HCT116 (cell line): ENCODE results near the gene ZDHHC14. TPM values are rescaled to one million over a fixed set of nuclear protein-coding genes. Genes with fewer than 3 reads are reported as not detected.

Experiments used
- ATAC-seq: fragments of 200-7000 bp; cut with Tn5 transposase; 2 replicates; pipeline ENCODE4 v1.9.1; 2020; ENCODE audit warnings: mild to moderate bottlenecking, moderate library complexity
- BruUV-seq: library from RNA; stranded (reverse); fragments of 400-500 nt; replicated peaks from 2 replicates; lab custom pipeline; 2021; lab: Mats Ljungman, UMichigan
- CTCF ChIA-PET: fragments of 300-600 bp; sonication (Branson Sonifier 250); formaldehyde crosslinking; loops from one replicate; lab custom pipeline; 2021; ENCODE audit warnings: antibody characterized with exemption; lab: Charles Lee
- POLR2A ChIA-PET: fragments of 300-600, 350-600 bp; sonication (Branson Sonifier 250); formaldehyde crosslinking; loops from one replicate; lab custom pipeline; 2021; ENCODE audit warnings: antibody characterized with exemption; lab: Charles Lee
- RAD21 ChIA-PET, 2 experiments: fragments of 300-600 bp; sonication (Branson Sonifier 250); formaldehyde crosslinking; loops; one replicate each; lab custom pipeline; 2023; ENCODE audit warnings: low total read pairs in 2 of 2; ENCODE audit not compliant: uncharacterized antibody in 2 of 2, unreplicated experiment in 2 of 2, low non-redundant PET in 1 of 2; lab: Charles Lee
- DNase-seq: peaks from one replicate; pipeline ENCODE4 v3.0.0-alpha.2; 2010; ENCODE audit warnings: low read depth, low spot score
- H2AFZ ChIP-seq: fragments of 200-600 bp; shearing (Covaris generic), sonication (generic); 2 replicates; pipeline ENCODE4 v1.6.1; 2017; ENCODE audit warnings: low read depth, mixed run types, mixed read lengths, antibody characterized with exemption, low read length; ENCODE audit not compliant: poor library complexity, severe bottlenecking
- H3K27ac ChIP-seq: 2 replicates; pipeline ENCODE4 v1.5.1; 2012; ENCODE audit warnings: low read depth, low read length
- H3K27me3 ChIP-seq: fragments of 200-600 bp; sonication (generic); 2 replicates; pipeline ENCODE4 v1.6.1; 2016; ENCODE audit warnings: mixed run types, low read length, mixed read lengths; ENCODE audit not compliant: insufficient read depth
- H3K36me3 ChIP-seq, 2 experiments: fragments of 200-500 bp in 1 of 2; fragments of 200-600 bp in 1 of 2; sonication (Bioruptor generic) in 1 of 2; sonication (generic) in 1 of 2; 2 replicates each; pipeline versions ENCODE4 v1.5.1 to v1.6.1; 2014 to 2016; ENCODE audit warnings: low read length in 2 of 2, inconsistent platforms in 1 of 2, mixed read lengths in 1 of 2, mixed run types in 1 of 2; ENCODE audit not compliant: insufficient read depth in 2 of 2, control insufficient read depth in 1 of 2
- H3K4me1 ChIP-seq, 2 experiments: fragments of 200-600 bp in 1 of 2; sonication (generic) in 1 of 2; 2 replicates each; pipeline versions ENCODE4 v1.5.1 to v1.6.1; 2012 to 2017; ENCODE audit warnings: low read length in 2 of 2, inconsistent platforms in 1 of 2, mild to moderate bottlenecking in 1 of 2, mixed read lengths in 1 of 2, mixed run types in 1 of 2, moderate library complexity in 1 of 2; ENCODE audit not compliant: insufficient read depth in 2 of 2, control insufficient read depth in 1 of 2
- H3K4me2 ChIP-seq: fragments of 200-600 bp; sonication (generic); 2 replicates; pipeline ENCODE4 v1.6.1; 2017; ENCODE audit warnings: mixed run types, low read length, mixed read lengths
- H3K4me3 ChIP-seq, 2 experiments: fragments of 200-600 bp in 1 of 2; sonication (generic) in 1 of 2; replicated peaks in 1 of 2; 2 replicates each; pipeline ENCODE4 v1.5.1; 2011 to 2016; ENCODE audit warnings: low read length in 2 of 2, control low read depth in 1 of 2, low read depth in 1 of 2, mild to moderate bottlenecking in 1 of 2, mixed read lengths in 1 of 2, mixed run types in 1 of 2
- H3K79me2 ChIP-seq: fragments of 200-600 bp; sonication (generic); 2 replicates; pipeline ENCODE4 v1.6.1; 2017; ENCODE audit warnings: mild to moderate bottlenecking, mixed run types, low read length, moderate library complexity, mixed read lengths; ENCODE audit not compliant: insufficient read depth
- H3K9ac ChIP-seq: fragments of 200-600 bp; sonication (generic); 2 replicates; pipeline ENCODE4 v1.6.1; 2016; ENCODE audit warnings: low read length, mixed read lengths
- H3K9me2 ChIP-seq: fragments of 200-600 bp; sonication (generic), shearing (Covaris generic); 2 replicates; pipeline ENCODE4 v1.6.1; 2017; ENCODE audit warnings: mixed run types, mild to moderate bottlenecking, moderate library complexity; ENCODE audit not compliant: insufficient read depth
- H3K9me3 ChIP-seq, 2 experiments: fragments of 200-500 bp in 1 of 2; fragments of 200-600 bp in 1 of 2; sonication (Bioruptor generic) in 1 of 2; sonication (generic) in 1 of 2; 2 replicates each; pipeline ENCODE4 v1.6.1; 2014 to 2017; ENCODE audit warnings: low read length in 2 of 2, mixed read lengths in 2 of 2, inconsistent platforms in 1 of 2, low read depth in 1 of 2, mild to moderate bottlenecking in 1 of 2, mixed run types in 1 of 2, moderate library complexity in 1 of 2; ENCODE audit not compliant: control insufficient read depth in 1 of 2, insufficient read depth in 1 of 2
- H4K20me1 ChIP-seq: fragments of 200-600 bp; sonication (generic), shearing (Covaris generic); 2 replicates; pipeline ENCODE4 v1.6.1; 2017; ENCODE audit warnings: mixed run types, mild to moderate bottlenecking, moderate library complexity; ENCODE audit not compliant: insufficient read depth
- EZH2 ChIP-seq: fragments of 200-600 bp; sonication (generic); IDR thresholded peaks from 2 replicates; pipeline ENCODE4 v1.6.1; 2017; ENCODE audit warnings: antibody characterized with exemption, mixed run types
- EZH2phosphoT487 ChIP-seq: fragments of 200-600 bp; IDR thresholded peaks from 2 replicates; pipeline ENCODE4 v1.6.1; 2018; ENCODE audit warnings: antibody characterized with exemption, borderline replicate concordance
- FOSL1 ChIP-seq: IDR thresholded peaks from 2 replicates; pipeline ENCODE4 v1.6.1; 2012; ENCODE audit warnings: low read depth
- JUND ChIP-seq: IDR thresholded peaks from 2 replicates; pipeline ENCODE4 v1.6.1; 2012
- POLR2AphosphoS5 ChIP-seq: IDR thresholded peaks from 2 replicates; pipeline ENCODE4 v1.6.1; 2011; ENCODE audit warnings: mild to moderate bottlenecking, low read depth, low read length, moderate library complexity
- YY1 ChIP-seq: IDR thresholded peaks from 2 replicates; pipeline ENCODE4 v1.6.1; 2011; ENCODE audit warnings: low read length, low read depth, moderate library complexity, mild to moderate bottlenecking; ENCODE audit not compliant: insufficient replicate concordance; ENCODE audit errors: extremely low read depth
- ZFX ChIP-seq: fragments of 450-650 bp; IDR thresholded peaks from 2 replicates; pipeline ENCODE4 v1.6.1; 2017
- intact Hi-C: fragments of 100-400 bp; cut with micrococcal nuclease; formaldehyde crosslinking; loops from 2 replicates; pipeline ENCODE4 v1.10.0; 2022
- total RNA-seq: library from RNA; stranded (reverse); gene quantifications from one replicate; pipeline ENCODE4 v1.2.1, GENCODE V29; 2021; ENCODE audit not compliant: unreplicated experiment
- TF ChIP-seq, protein P1 (sequence below), 3 experiments: fragments of 200-600 bp in 1 of 3; sonication (generic) in 1 of 3; IDR thresholded peaks in 2 of 3; conservative IDR thresholded peaks in 1 of 3; 2 replicates each; pipeline ENCODE4 v1.5.1; 2012 to 2017; ENCODE audit warnings: low read depth in 2 of 3, low read length in 2 of 3, antibody characterized with exemption in 1 of 3, borderline replicate concordance in 1 of 3, control low read depth in 1 of 3, mild to moderate bottlenecking in 1 of 3, mixed read lengths in 1 of 3, mixed run types in 1 of 3, moderate library complexity in 1 of 3; ENCODE audit not compliant: insufficient read depth in 1 of 3
- TF ChIP-seq, protein P2 (sequence below): IDR thresholded peaks from 2 replicates; pipeline ENCODE4 v1.6.1; 2012
- TF ChIP-seq, protein P3 (sequence below): IDR thresholded peaks from 2 replicates; pipeline ENCODE4 v1.6.1; 2012

ZDHHC14 gene
- total RNA-seq, 1 experiment from 2014 or later = 5.3 TPM

DNA sequence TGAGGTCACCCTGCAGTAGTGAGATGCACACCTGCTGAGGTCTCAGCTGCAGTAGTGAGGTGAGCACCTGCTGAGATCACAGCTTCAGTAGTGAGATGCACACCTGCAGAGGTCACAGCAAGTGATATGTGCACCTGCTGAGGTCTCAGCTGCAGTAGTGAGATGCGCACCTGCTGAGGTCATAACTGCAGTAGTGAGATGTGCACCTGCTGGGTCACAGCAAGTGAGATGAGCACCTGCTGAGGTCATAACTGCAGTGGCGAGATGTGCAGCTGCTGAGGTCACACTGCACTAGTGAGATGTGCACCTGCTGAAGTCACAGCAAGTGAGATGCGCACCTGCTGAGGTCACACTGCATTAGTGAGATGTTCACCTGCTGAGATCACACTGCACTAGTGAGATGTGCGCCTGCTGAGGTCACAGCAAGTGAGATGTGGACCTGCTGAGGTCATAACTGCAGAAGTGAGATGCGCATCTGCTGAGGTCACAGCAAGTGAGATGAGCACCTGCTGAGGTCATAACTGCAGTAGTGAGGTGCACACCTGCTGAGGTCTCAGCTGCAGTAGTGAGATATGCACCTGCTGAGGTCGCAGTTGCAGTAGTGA is 20.8 kb downstream of the ZDHHC14 start (continued):
- TF ChIP-seq, protein P1, sequence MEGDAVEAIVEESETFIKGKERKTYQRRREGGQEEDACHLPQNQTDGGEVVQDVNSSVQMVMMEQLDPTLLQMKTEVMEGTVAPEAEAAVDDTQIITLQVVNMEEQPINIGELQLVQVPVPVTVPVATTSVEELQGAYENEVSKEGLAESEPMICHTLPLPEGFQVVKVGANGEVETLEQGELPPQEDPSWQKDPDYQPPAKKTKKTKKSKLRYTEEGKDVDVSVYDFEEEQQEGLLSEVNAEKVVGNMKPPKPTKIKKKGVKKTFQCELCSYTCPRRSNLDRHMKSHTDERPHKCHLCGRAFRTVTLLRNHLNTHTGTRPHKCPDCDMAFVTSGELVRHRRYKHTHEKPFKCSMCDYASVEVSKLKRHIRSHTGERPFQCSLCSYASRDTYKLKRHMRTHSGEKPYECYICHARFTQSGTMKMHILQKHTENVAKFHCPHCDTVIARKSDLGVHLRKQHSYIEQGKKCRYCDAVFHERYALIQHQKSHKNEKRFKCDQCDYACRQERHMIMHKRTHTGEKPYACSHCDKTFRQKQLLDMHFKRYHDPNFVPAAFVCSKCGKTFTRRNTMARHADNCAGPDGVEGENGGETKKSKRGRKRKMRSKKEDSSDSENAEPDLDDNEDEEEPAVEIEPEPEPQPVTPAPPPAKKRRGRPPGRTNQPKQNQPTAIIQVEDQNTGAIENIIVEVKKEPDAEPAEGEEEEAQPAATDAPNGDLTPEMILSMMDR (IDR thresholded peaks at IDR 0.05 in 2 of 3, conservative IDR thresholded peaks at IDR 0.05 in 1 of 3; ENCODE audit: borderline replicate concordance in 1 of 3, insufficient read depth in 1 of 3, low read depth in 2 of 3, low read length in 2 of 3) = no peak
- TF ChIP-seq POLR2AphosphoS5 (no peak), ZFX (no peak), EZH2 (no peak), FOSL1 (no peak)
- TF ChIP-seq, protein P2, sequence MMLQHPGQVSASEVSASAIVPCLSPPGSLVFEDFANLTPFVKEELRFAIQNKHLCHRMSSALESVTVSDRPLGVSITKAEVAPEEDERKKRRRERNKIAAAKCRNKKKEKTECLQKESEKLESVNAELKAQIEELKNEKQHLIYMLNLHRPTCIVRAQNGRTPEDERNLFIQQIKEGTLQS = no peak
- TF ChIP-seq, protein P3, sequence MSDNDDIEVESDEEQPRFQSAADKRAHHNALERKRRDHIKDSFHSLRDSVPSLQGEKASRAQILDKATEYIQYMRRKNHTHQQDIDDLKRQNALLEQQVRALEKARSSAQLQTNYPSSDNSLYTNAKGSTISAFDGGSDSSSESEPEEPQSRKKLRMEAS = no peak

DNA sequence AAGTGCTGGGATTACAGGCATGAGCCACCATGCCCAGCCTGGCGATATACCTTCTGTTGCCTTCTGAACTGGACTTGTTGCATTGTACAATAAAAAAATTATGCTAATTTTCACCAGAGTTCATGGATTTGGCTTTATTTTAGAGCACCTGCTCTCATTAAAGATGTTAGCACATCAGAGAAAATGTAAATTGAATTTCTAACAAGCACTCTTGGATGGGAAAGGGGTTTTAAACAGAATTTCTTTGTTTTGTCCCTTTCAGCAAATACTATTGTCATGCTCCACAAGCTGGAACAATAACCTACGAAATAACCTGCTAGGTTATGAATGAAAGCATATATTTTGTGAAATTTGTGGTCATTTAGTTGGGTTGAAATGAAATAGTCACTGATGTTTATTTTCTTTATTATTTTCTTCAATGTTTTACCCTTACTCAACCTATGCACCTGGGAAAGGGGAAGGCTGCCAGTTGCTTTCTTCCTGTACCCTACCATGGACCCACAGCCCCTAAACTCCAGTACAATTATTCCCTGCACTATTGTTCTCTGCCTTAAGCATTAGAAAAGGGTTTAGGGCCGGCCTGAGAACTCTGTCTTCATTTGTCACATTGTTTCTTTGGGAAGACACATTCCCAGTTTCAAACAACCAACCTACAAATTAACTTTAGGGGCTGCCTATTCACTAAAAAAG is 22.2 kb downstream of the ZDHHC14 start:
- Histone ChIP-seq H3K36me3 (no peaks in the 10 kb centered on the region), H3K4me2 (no peak overlapping the region), H3K27ac (no peak overlapping the region), H3K9me2 (no peaks in the 10 kb centered on the region), H3K9me3 (no peaks in the 10 kb centered on the region), H4K20me1 (no peaks in the 10 kb centered on the region), H3K79me2 (no peaks in the 10 kb centered on the region), H3K4me1 (peaks cover 0 to 4% of the 10 kb centered on the region in 2 experiments; a peak in 1 of 4 replicates), H3K27me3 (no peaks in the 10 kb centered on the region), H3K4me3 (no peak overlapping the region), H3K9ac (no peak overlapping the region), H2AFZ (no peak overlapping the region)
- ChIA-PET CTCF (no interaction called here), POLR2A (no interaction called here), RAD21 (no interaction called here)
- no peak for ATAC-seq
- intact Hi-C loops = no loop called here
- BruUV-seq = no TSS peak
- no peak for DNase-seq
- no peak for TF ChIP-seq YY1
- TF ChIP-seq, protein P3 = no peak
- no peak for TF ChIP-seq EZH2phosphoT487
- TF ChIP-seq, protein P2 = no peak
- TF ChIP-seq, protein P1 (IDR thresholded peaks at IDR 0.05 in 2 of 3, conservative IDR thresholded peaks at IDR 0.05 in 1 of 3; ENCODE audit: borderline replicate concordance in 1 of 3, insufficient read depth in 1 of 3, low read depth in 2 of 3, low read length in 2 of 3) = no peak
- TF ChIP-seq JUND = no peak
- no peak for TF ChIP-seq EZH2
